Measurements from ENCODE around the gene YWHAQ. TPM values are rescaled to one million over a fixed set of nuclear protein-coding genes. Genes with fewer than 3 reads are reported as not detected.

YWHAQ gene
- total and polyA plus RNA-seq, 4 donors: 68.8 to 145 (median 88.0) TPM

DNA sequence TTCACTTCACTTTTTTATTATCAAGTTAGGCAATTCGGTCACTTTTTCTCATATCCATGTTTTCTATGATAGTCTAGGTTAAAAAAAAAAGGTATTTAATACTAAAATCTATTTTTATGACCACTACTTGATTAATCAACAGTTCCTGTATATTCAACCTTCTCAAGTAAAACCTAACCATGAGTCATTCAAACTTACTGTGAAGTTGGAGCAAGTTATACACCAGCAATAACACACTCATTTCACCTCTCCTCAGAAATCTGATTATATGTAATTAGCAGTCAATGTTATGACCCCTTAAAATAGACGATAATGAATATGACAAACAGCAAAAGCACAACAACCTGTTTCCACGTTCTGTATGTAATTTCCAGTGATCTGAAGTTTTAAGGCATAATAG, 40.2 kb downstream of the YWHAQ start:
- Histone ChIP-seq H3K27ac (ENCODE audit: low read depth in 1 of 2, low read length in 2 of 2) (no peak overlapping the region), H3K4me1 (ENCODE audit: control insufficient read depth in 4 of 4, insufficient read depth in 4 of 4, low read length in 3 of 4) (no peaks in the 10 kb centered on the region), H3K27me3 (ENCODE audit: control insufficient read depth in 4 of 4, insufficient read depth in 4 of 4, low read length in 3 of 4) (no peaks in the 10 kb centered on the region), H3K36me3 (ENCODE audit: control insufficient read depth in 4 of 4, insufficient read depth in 3 of 4, low read depth in 1 of 4, low read length in 3 of 4) (peaks cover 4 to 29% (median 14%) of the 10 kb centered on the region in 4 donors), H3K9me3 (ENCODE audit: control insufficient read depth in 4 of 4, low read length in 3 of 4) (no peaks in the 10 kb centered on the region), H3K9ac (ENCODE audit: low read depth in 1 of 2, low read length in 2 of 2) (no peak overlapping the region), H3K4me3 (ENCODE audit: low read depth in 1 of 3, low read length in 3 of 3) (no peak overlapping the region)
- DNase-seq (ENCODE audit: low spot score): no peak
- 90% methylated on average over 3 of the region's 3 CpGs for WGBS
- no peak for TF ChIP-seq RAD21 (IDR thresholded peaks at IDR 0.05)
- no peak for TF ChIP-seq EGR1 (IDR thresholded peaks at IDR 0.05; ENCODE audit: low read depth in 2 of 2)
- no peak for TF ChIP-seq JUND (IDR thresholded peaks at IDR 0.05)

DNA sequence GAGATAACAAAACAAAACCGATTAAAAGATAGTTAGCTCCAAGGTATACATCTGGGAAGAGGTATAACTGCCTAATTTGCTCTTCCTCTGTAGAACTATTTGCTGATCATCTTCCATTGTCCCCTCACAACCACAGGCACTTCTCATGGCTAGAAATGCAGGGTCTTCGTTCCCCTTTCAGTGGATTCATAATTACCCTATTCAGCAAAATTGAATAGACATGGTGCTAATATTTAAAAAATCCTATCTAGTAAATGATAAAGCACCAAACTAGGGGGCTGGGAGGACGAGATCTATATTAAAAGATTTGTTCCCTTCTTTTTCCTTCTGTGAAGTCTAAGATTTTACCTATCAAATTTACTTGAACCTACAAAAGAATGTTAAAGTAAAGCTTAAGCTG, 44.3 kb downstream of the YWHAQ start:
- Histone ChIP-seq H3K36me3 (ENCODE audit: control insufficient read depth in 4 of 4, insufficient read depth in 3 of 4, low read depth in 1 of 4, low read length in 3 of 4) (peaks cover 4 to 29% (median 24%) of the 10 kb centered on the region in 4 donors), H3K27me3 (ENCODE audit: control insufficient read depth in 4 of 4, insufficient read depth in 4 of 4, low read length in 3 of 4) (no peaks in the 10 kb centered on the region), H3K4me3 (ENCODE audit: low read depth in 1 of 3, low read length in 3 of 3) (no peak overlapping the region), H3K4me1 (ENCODE audit: control insufficient read depth in 4 of 4, insufficient read depth in 4 of 4, low read length in 3 of 4) (no peaks in the 10 kb centered on the region), H3K9ac (ENCODE audit: low read depth in 1 of 2, low read length in 2 of 2) (no peak overlapping the region), H3K27ac (ENCODE audit: low read depth in 1 of 2, low read length in 2 of 2) (no peak overlapping the region), H3K9me3 (ENCODE audit: control insufficient read depth in 4 of 4, low read length in 3 of 4) (no peaks in the 10 kb centered on the region)
- WGBS: 95% methylated on average over 3 of the region's 3 CpGs
- DNase-seq (ENCODE audit: low spot score): no peak
- TF ChIP-seq, protein P1, sequence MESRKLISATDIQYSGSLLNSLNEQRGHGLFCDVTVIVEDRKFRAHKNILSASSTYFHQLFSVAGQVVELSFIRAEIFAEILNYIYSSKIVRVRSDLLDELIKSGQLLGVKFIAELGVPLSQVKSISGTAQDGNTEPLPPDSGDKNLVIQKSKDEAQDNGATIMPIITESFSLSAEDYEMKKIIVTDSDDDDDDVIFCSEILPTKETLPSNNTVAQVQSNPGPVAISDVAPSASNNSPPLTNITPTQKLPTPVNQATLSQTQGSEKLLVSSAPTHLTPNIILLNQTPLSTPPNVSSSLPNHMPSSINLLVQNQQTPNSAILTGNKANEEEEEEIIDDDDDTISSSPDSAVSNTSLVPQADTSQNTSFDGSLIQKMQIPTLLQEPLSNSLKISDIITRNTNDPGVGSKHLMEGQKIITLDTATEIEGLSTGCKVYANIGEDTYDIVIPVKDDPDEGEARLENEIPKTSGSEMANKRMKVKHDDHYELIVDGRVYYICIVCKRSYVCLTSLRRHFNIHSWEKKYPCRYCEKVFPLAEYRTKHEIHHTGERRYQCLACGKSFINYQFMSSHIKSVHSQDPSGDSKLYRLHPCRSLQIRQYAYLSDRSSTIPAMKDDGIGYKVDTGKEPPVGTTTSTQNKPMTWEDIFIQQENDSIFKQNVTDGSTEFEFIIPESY (IDR thresholded peaks at IDR 0.05): no peak
- TF ChIP-seq, protein P2, sequence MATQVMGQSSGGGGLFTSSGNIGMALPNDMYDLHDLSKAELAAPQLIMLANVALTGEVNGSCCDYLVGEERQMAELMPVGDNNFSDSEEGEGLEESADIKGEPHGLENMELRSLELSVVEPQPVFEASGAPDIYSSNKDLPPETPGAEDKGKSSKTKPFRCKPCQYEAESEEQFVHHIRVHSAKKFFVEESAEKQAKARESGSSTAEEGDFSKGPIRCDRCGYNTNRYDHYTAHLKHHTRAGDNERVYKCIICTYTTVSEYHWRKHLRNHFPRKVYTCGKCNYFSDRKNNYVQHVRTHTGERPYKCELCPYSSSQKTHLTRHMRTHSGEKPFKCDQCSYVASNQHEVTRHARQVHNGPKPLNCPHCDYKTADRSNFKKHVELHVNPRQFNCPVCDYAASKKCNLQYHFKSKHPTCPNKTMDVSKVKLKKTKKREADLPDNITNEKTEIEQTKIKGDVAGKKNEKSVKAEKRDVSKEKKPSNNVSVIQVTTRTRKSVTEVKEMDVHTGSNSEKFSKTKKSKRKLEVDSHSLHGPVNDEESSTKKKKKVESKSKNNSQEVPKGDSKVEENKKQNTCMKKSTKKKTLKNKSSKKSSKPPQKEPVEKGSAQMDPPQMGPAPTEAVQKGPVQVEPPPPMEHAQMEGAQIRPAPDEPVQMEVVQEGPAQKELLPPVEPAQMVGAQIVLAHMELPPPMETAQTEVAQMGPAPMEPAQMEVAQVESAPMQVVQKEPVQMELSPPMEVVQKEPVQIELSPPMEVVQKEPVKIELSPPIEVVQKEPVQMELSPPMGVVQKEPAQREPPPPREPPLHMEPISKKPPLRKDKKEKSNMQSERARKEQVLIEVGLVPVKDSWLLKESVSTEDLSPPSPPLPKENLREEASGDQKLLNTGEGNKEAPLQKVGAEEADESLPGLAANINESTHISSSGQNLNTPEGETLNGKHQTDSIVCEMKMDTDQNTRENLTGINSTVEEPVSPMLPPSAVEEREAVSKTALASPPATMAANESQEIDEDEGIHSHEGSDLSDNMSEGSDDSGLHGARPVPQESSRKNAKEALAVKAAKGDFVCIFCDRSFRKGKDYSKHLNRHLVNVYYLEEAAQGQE (IDR thresholded peaks at IDR 0.05): no peak
- TF ChIP-seq RAD21 (IDR thresholded peaks at IDR 0.05) (no peak), JUND (IDR thresholded peaks at IDR 0.05) (no peak), HNF4G (IDR thresholded peaks at IDR 0.05) (no peak), NR2F2 (IDR thresholded peaks at IDR 0.05) (no peak), GABPA (IDR thresholded peaks at IDR 0.05 in 1 of 2, conservative IDR thresholded peaks at IDR 0.05 in 1 of 2) (no peak), SP1 (IDR thresholded peaks at IDR 0.05) (no peak), TAF1 (conservative IDR thresholded peaks at IDR 0.05) (no peak), YY1 (IDR thresholded peaks at IDR 0.05) (no peak)
- TF ChIP-seq, protein P3, sequence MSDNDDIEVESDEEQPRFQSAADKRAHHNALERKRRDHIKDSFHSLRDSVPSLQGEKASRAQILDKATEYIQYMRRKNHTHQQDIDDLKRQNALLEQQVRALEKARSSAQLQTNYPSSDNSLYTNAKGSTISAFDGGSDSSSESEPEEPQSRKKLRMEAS (IDR thresholded peaks at IDR 0.05): no peak
- TF ChIP-seq, protein P4, sequence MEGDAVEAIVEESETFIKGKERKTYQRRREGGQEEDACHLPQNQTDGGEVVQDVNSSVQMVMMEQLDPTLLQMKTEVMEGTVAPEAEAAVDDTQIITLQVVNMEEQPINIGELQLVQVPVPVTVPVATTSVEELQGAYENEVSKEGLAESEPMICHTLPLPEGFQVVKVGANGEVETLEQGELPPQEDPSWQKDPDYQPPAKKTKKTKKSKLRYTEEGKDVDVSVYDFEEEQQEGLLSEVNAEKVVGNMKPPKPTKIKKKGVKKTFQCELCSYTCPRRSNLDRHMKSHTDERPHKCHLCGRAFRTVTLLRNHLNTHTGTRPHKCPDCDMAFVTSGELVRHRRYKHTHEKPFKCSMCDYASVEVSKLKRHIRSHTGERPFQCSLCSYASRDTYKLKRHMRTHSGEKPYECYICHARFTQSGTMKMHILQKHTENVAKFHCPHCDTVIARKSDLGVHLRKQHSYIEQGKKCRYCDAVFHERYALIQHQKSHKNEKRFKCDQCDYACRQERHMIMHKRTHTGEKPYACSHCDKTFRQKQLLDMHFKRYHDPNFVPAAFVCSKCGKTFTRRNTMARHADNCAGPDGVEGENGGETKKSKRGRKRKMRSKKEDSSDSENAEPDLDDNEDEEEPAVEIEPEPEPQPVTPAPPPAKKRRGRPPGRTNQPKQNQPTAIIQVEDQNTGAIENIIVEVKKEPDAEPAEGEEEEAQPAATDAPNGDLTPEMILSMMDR (IDR thresholded peaks at IDR 0.05; ENCODE audit: low read depth, low read length, missing input control): no peak

Data from liver (tissue), 9 donors.